HepG2 (cell line): Measurements from ENCODE around the gene CD300LF. TPM values are rescaled to one million over a fixed set of nuclear protein-coding genes. Genes with fewer than 3 reads are reported as not detected.
A peak's percentile ranks its signal among the peaks of the same experiment; 100 is the strongest.

Experiments
- ATAC-seq: fragments of 200-7000 bp; cut with Tn5 transposase; 3 replicates; pipeline ENCODE4 v1.9.1; 2020; ENCODE audit warnings: mild to moderate bottlenecking, moderate library complexity
- BruUV-seq: library from RNA; stranded (reverse); fragments of 400-500 nt; replicated peaks from 2 replicates; lab custom pipeline; 2021; lab: Mats Ljungman, UMichigan
- CTCF ChIA-PET: fragments of 300-600 bp; formaldehyde crosslinking; extraction: SDS; loops from one replicate; lab custom pipeline; 2021; ENCODE audit warnings: low total read pairs, inconsistent platforms, low intra/inter-chr PET ratio; lab: Yijun Ruan, JAX
- POLR2A ChIA-PET: fragments of 350-600 bp; sonication (Branson Sonifier 250); formaldehyde crosslinking; loops from one replicate; lab custom pipeline; 2020; ENCODE audit warnings: antibody characterized with exemption, inconsistent platforms; lab: Yijun Ruan, JAX
- DNase-seq: peaks from one replicate; pipeline ENCODE4 v3.0.0-alpha.2; 2015; ENCODE audit warnings: low spot score
- FAIRE-seq: peaks from 3 replicates; lab custom pipeline; 2011; peaks lifted over from hg19 to GRCh38; lab: Jason Lieb, UNC
- H2AFZ ChIP-seq: one replicate; pipeline ENCODE4 v1.6.1; 2011; ENCODE audit warnings: low read length, inconsistent platforms
- H3K27ac ChIP-seq: fragments of 300-600 bp; 3 replicates; pipeline ENCODE4 v1.8.0; 2011; ENCODE audit warnings: mixed run types, mild to moderate bottlenecking, mixed read lengths, low read length, inconsistent platforms; ENCODE audit not compliant: insufficient read depth; ENCODE audit errors: extremely low read length
- H3K27me3 ChIP-seq, 2 experiments: fragments of 200-600 bp in 1 of 2; 2 replicates in 1 of 2; 3 replicates in 1 of 2; pipeline versions ENCODE4 v1.6.0 to v1.8.0; 2011; ENCODE audit warnings: low read length in 2 of 2, mild to moderate bottlenecking in 2 of 2, moderate library complexity in 2 of 2, inconsistent platforms in 1 of 2; ENCODE audit not compliant: insufficient read depth in 2 of 2, control insufficient read depth in 1 of 2
- H3K36me3 ChIP-seq, 2 experiments: fragments of 200-600 bp in 1 of 2; replicated peaks in 1 of 2; 2 replicates in 1 of 2; 3 replicates in 1 of 2; pipeline versions ENCODE4 v1.5.1 to v1.8.0; 2011; ENCODE audit warnings: low read length in 2 of 2, inconsistent platforms in 1 of 2; ENCODE audit not compliant: insufficient read depth in 2 of 2, control insufficient read depth in 1 of 2
- H3K4me1 ChIP-seq: 2 replicates; pipeline ENCODE4 v1.5.1; 2012; ENCODE audit warnings: low read length, inconsistent platforms; ENCODE audit not compliant: insufficient read depth
- H3K4me2 ChIP-seq: 2 replicates; pipeline ENCODE4 v1.6.0; 2011; ENCODE audit warnings: low read depth, low read length, inconsistent platforms
- H3K4me3 ChIP-seq, 3 experiments: fragments of 200-600 bp in 1 of 3; sonication (generic), shearing (Covaris generic) in 1 of 3; replicated peaks in 1 of 3; 2 replicates each; pipeline ENCODE4 v1.5.1; 2011 to 2016; ENCODE audit warnings: low read length in 3 of 3, inconsistent platforms in 2 of 3, low read depth in 2 of 3, mild to moderate bottlenecking in 2 of 3, control low read depth in 1 of 3, mixed read lengths in 1 of 3; ENCODE audit not compliant: insufficient read depth in 1 of 3
- H3K79me2 ChIP-seq: one replicate; pipeline ENCODE4 v1.6.1; 2011; ENCODE audit warnings: low read length, inconsistent platforms; ENCODE audit not compliant: insufficient read depth
- H3K9ac ChIP-seq: 2 replicates; pipeline ENCODE4 v1.6.0; 2011; ENCODE audit warnings: mild to moderate bottlenecking, low read depth, low read length, inconsistent platforms; ENCODE audit not compliant: insufficient read depth
- H3K9me3 ChIP-seq: 2 replicates; pipeline ENCODE4 v1.5.1; 2012; ENCODE audit warnings: mild to moderate bottlenecking, low read length
- H4K20me1 ChIP-seq: 2 replicates; pipeline ENCODE4 v1.6.0; 2011; ENCODE audit warnings: inconsistent platforms, mild to moderate bottlenecking, low read length, moderate library complexity; ENCODE audit not compliant: insufficient read depth
- ATF7 ChIP-seq, 2 experiments: fragments of 450-650 bp in 1 of 2; sonication (generic) in 1 of 2; formaldehyde crosslinking in 1 of 2; IDR thresholded peaks; 2 replicates each; pipeline versions ENCODE4 v1.4.0 to v1.6.1; 2016 to 2020; ENCODE audit warnings: antibody characterized with exemption in 1 of 2, mild to moderate bottlenecking in 1 of 2, missing genetic modification reagents in 1 of 2
- CEBPB ChIP-seq: IDR thresholded peaks from 2 replicates; pipeline ENCODE4 v1.6.1; 2011; ENCODE audit warnings: low read depth, low read length, improper control_type of control experiment, borderline replicate concordance
- CREB1 ChIP-seq, 2 experiments: fragments of 450-650 bp in 1 of 2; IDR thresholded peaks; 2 replicates each; pipeline ENCODE4 v1.6.1; 2016 to 2017; ENCODE audit warnings: control low read depth in 1 of 2, mild to moderate bottlenecking in 1 of 2, missing compliant biosample characterization in 1 of 2, missing genetic modification characterization in 1 of 2
- EP300 ChIP-seq, 3 experiments: sonication (generic) in 1 of 3; formaldehyde crosslinking in 1 of 3; IDR thresholded peaks; 2 replicates each; pipeline versions ENCODE4 v1.5.1 to v1.6.1; 2011 to 2020; ENCODE audit warnings: low read depth in 2 of 3, low read length in 2 of 3, borderline replicate concordance in 1 of 3, improper control_type of control experiment in 1 of 3, mild to moderate bottlenecking in 1 of 3, missing genetic modification reagents in 1 of 3, moderate library complexity in 1 of 3
- NFE2L2 ChIP-seq: fragments of 150-350 bp; IDR thresholded peaks from 2 replicates; pipeline ENCODE4 v1.6.1; 2014; ENCODE audit warnings: low read length
- NFIC ChIP-seq: IDR thresholded peaks from 2 replicates; pipeline ENCODE4 v1.6.1; 2012; ENCODE audit warnings: mild to moderate bottlenecking, low read length, inconsistent platforms
- RNF2 ChIP-seq: fragments of 450-650 bp; conservative IDR thresholded peaks from 2 replicates; pipeline ENCODE4 v1.6.1; 2016; ENCODE audit warnings: low read depth
- ZNF713 ChIP-seq: sonication (generic); formaldehyde crosslinking; IDR thresholded peaks from 2 replicates; pipeline ENCODE4 v1.4.0; 2020; ENCODE audit warnings: mild to moderate bottlenecking, missing genetic modification reagents
- WGBS: methylation state at CpG from one replicate; pipeline ENCODE4 v1.1.6; 2017; ENCODE audit warnings: low lambda C conversion rate; 5-methylcytosine and 5-hydroxymethylcytosine counted together
- in situ Hi-C: cut with HindIII; loops from 2 replicates; pipeline ENCODE4 v1.10.0; 2017; ENCODE audit warnings: low pct_unique_long_range_greater_than_20kb; ENCODE audit not compliant: extremely low pct_ligation_motif_present
- intact Hi-C: fragments of 100-400 bp; cut with micrococcal nuclease; formaldehyde crosslinking; loops from one replicate; pipeline ENCODE4 v1.10.0; 2022; ENCODE audit not compliant: unreplicated experiment
- polyA plus RNA-seq, 8 experiments: library from polyadenylated mRNA; depleted of rRNA in 3 of 8; stranded (reverse) in 7 of 8; unstranded in 1 of 8; fragments of >200 nt; fragmentation: Illumina TruSeq in 4 of 8; extraction: Trizol in 4 of 8; gene quantifications; 2 replicates each; pipeline versions ENCODE4 v1.2.1 to v1.2.3, GENCODE V29; 2011 to 2016; ENCODE audit warnings: low read depth in 4 of 8, missing spikeins in 1 of 8, mixed read lengths in 1 of 8; ENCODE audit not compliant: insufficient read depth in 1 of 8
- total RNA-seq, 5 experiments: library from RNA; depleted of rRNA; stranded (reverse); fragments of >200 nt; fragmentation: Illumina TruSeq; extraction: Trizol; gene quantifications; 2 replicates each; pipeline ENCODE4 v1.2.3, GENCODE V29; 2016; ENCODE audit warnings: low read depth in 1 of 5
- TF ChIP-seq, protein P1 (sequence below): sonication (generic); formaldehyde crosslinking; IDR thresholded peaks from 2 replicates; pipeline ENCODE4 v1.8.1; 2023; ENCODE audit warnings: mild to moderate bottlenecking, missing genetic modification reagents

The CD300LF gene
- total and polyA plus RNA-seq, 2 of the 13 experiments (the other 11 are each of a cell fraction or from before 2014, with no cell fraction given), result not detected

DNA sequence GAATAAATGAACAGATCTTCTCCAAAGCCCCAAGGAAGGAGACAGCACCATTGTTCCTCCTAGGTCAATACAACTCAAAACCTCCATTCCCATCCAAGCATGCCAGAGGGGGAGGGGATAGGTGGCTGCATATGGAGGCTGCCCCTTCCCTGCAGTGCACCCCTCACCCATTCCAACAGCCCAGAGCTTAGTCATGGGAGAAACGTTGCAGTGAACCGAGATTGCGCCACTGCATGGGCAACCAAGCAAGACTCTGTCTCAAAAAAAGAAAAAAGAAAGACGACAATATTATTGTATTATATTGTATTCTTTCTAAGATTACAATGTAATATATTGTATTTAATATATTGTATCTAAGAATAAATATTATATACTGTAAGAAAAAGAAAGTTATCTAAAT is 52.8 kb downstream of the CD300LF start:
- WGBS, result 63% methylated on average over 4 of the region's 4 CpGs

DNA sequence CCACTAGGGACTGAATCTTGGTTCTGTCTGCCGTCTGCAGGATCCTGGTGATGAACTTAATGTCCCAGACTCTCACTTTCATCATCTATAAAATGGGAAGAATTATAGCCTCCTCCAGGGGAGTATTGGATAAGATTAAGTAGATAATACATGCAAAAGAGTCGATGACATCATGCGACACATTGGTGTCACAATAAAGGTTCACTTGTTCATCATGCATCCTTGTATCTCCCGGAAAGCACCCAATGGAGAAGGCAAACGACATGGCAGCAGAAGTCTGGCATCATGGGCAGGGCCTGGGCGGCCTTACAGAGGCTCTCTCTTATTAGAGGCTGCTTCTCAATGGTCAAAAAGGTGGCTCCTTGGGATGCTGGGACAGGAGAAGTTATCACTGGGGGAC is 54.1 kb downstream of the CD300LF start:
- peaks cover 0 to 13% of the 10 kb centered on the region in 2 experiments; a peak in 3 of 5 replicates for H3K27me3 ChIP-seq

More for the DNA sequence above, 52.8 kb downstream of the CD300LF start:
- H3K9ac ChIP-seq, result no peak overlapping the region
- ATAC-seq, result no peak
- H3K27ac ChIP-seq, result no peak overlapping the region
- H4K20me1 ChIP-seq, result no peaks in the 10 kb centered on the region
- FAIRE-seq, result no peak
- H3K9me3 ChIP-seq, result no peaks in the 10 kb centered on the region
- peaks cover 0 to 20% of the 10 kb centered on the region in 2 experiments; a peak in 3 of 5 replicates for H3K27me3 ChIP-seq
- DNase-seq, result no peak
- no peaks in the 10 kb centered on the region for H3K4me1 ChIP-seq
- ChIA-PET POLR2A (interaction anchor here (1.0 kb wide), 1 partner anchor 85 kb away, joined by 3 read pairs; no protein-coding TSS in a partner anchor), CTCF (interaction anchor here (1.3 kb wide), 1 partner anchor 121 kb away, joined by 4 read pairs; no protein-coding TSS in a partner anchor)
- in situ Hi-C loops, result loop anchor here (5.0 kb wide), 2 partner anchors 77 to 122 kb away; partner anchors contain the start of gene RAB37
- H3K36me3 ChIP-seq, result no peaks in the 10 kb centered on the region
- no peak overlapping the region for H3K4me2 ChIP-seq
- H3K79me2 ChIP-seq, result no peaks in the 10 kb centered on the region
- H3K4me3 ChIP-seq, result no peak overlapping the region
- intact Hi-C loops, result loop anchor here (10.0 kb wide), 1 partner anchor 205 kb away; no protein-coding TSS in a partner anchor
- H2AFZ ChIP-seq, result no peak overlapping the region
- BruUV-seq, result no TSS peak
- TF ChIP-seq CEBPB (0 out of 2 replicates have a peak, but pooled peaks have one; percentile 15), RNF2 (no peak), NFE2L2 (no peak), EP300 (IDR thresholded peaks at IDR 0.05; ENCODE audit: low read depth in 2 of 2, low read length in 2 of 2) (no peak), EP300 (CRISPR knock-in tag; IDR thresholded peaks at IDR 0.05; ENCODE audit: borderline replicate concordance) (no peak), ZNF713 (no peak)
- TF ChIP-seq, protein P1, sequence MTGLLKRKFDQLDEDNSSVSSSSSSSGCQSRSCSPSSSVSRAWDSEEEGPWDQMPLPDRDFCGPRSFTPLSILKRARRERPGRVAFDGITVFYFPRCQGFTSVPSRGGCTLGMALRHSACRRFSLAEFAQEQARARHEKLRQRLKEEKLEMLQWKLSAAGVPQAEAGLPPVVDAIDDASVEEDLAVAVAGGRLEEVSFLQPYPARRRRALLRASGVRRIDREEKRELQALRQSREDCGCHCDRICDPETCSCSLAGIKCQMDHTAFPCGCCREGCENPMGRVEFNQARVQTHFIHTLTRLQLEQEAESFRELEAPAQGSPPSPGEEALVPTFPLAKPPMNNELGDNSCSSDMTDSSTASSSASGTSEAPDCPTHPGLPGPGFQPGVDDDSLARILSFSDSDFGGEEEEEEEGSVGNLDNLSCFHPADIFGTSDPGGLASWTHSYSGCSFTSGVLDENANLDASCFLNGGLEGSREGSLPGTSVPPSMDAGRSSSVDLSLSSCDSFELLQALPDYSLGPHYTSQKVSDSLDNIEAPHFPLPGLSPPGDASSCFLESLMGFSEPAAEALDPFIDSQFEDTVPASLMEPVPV (CRISPR knock-in tag), result no peak

More for the DNA sequence above, 54.1 kb downstream of the CD300LF start:
- Histone ChIP-seq H4K20me1 (no peaks in the 10 kb centered on the region), H3K4me3 (no peak overlapping the region), H3K9me3 (no peaks in the 10 kb centered on the region), H3K79me2 (no peaks in the 10 kb centered on the region), H3K36me3 (no peaks in the 10 kb centered on the region), H3K4me2 (no peak overlapping the region), H3K9ac (no peak overlapping the region), H2AFZ (no peak overlapping the region), H3K4me1 (no peaks in the 10 kb centered on the region), H3K27ac (no peak overlapping the region)
- no TSS peak for BruUV-seq
- DNase-seq (no peak), FAIRE-seq (no peak), ATAC-seq (no peak)
- in situ Hi-C loops, result loop anchor here (5.0 kb wide), 2 partner anchors 79 to 124 kb away; partner anchors contain the start of gene RAB37
- CTCF ChIA-PET, result interaction anchor here (1.3 to 2.7 kb wide), 4 partner anchors 86 to 204 kb away, joined by 3 to 21 read pairs (median 8); no protein-coding TSS in a partner anchor
- WGBS, result 42% methylated on average over 6 of the region's 6 CpGs
- POLR2A ChIA-PET, result interaction anchor here (1.6 kb wide), 1 partner anchor 77 kb away, joined by 25 read pairs; the partner anchor contains the start of gene RAB37
- TF ChIP-seq ATF7 (IDR thresholded peaks at IDR 0.05) (peak; percentile 94), ATF7 (CRISPR knock-in tag; IDR thresholded peaks at IDR 0.05) (no peak), CREB1 (IDR thresholded peaks at IDR 0.05) (peak; percentile 59; the same call in 1 of the 2 replicates), CREB1 (CRISPR knock-in tag; IDR thresholded peaks at IDR 0.05) (no peak), NFIC (no peak)
- intact Hi-C loops, result loop anchor here (10.0 kb wide), 1 partner anchor 206 kb away; no protein-coding TSS in a partner anchor
